H9 (cell line): ENCODE data around the gene MAP2K2. TPM values are rescaled to one million over a fixed set of nuclear protein-coding genes. Genes with fewer than 3 reads are reported as not detected.

Source experiments
- DNase-seq: peaks from one replicate; pipeline ENCODE4 v3.0.0-alpha.2; 2017
- H2AFZ ChIP-seq: one replicate; pipeline ENCODE4 v1.6.1; 2013; ENCODE audit warnings: mild to moderate bottlenecking, low read length, control low read depth, moderate library complexity
- H2AK5ac ChIP-seq: 2 replicates; pipeline ENCODE4 v1.6.1; 2013; ENCODE audit warnings: low read length, control low read depth, mixed read lengths; ENCODE audit not compliant: insufficient read length
- H2BK120ac ChIP-seq: one replicate; pipeline ENCODE4 v1.6.1; 2013; ENCODE audit warnings: low read depth, mild to moderate bottlenecking, low read length, control low read depth, inconsistent platforms; ENCODE audit not compliant: poor library complexity, severe bottlenecking
- H2BK12ac ChIP-seq: 2 replicates; pipeline ENCODE4 v1.6.1; 2013; ENCODE audit warnings: low read length, control low read depth, mixed read lengths, low read depth; ENCODE audit not compliant: insufficient read length
- H2BK15ac ChIP-seq: 2 replicates; pipeline ENCODE4 v1.6.1; 2013; ENCODE audit warnings: low read depth, low read length, control low read depth
- H2BK20ac ChIP-seq: one replicate; pipeline ENCODE4 v1.6.1; 2013; ENCODE audit warnings: low read depth, mild to moderate bottlenecking, low read length, control low read depth, inconsistent platforms; ENCODE audit not compliant: poor library complexity, severe bottlenecking
- H2BK5ac ChIP-seq: 2 replicates; pipeline ENCODE4 v1.6.1; 2013; ENCODE audit warnings: low read length, control low read depth, mixed read lengths; ENCODE audit not compliant: insufficient read length
- H3K14ac ChIP-seq: 2 replicates; pipeline ENCODE4 v1.6.1; 2013; ENCODE audit warnings: low read length, control low read depth; ENCODE audit not compliant: insufficient read depth
- H3K18ac ChIP-seq: 2 replicates; pipeline ENCODE4 v1.6.1; 2013; ENCODE audit warnings: low read depth, mild to moderate bottlenecking, mixed read lengths, low read length, control low read depth; ENCODE audit not compliant: insufficient read length
- H3K23ac ChIP-seq: 2 replicates; pipeline ENCODE4 v1.6.1; 2013; ENCODE audit warnings: low read length, control low read depth, mixed read lengths, low read depth; ENCODE audit not compliant: insufficient read length
- H3K23me2 ChIP-seq: 2 replicates; pipeline ENCODE4 v1.6.1; 2013; ENCODE audit warnings: low read depth, mild to moderate bottlenecking, mixed read lengths, low read length, control low read depth; ENCODE audit not compliant: insufficient read length, poor library complexity, severe bottlenecking
- H3K27ac ChIP-seq: 2 replicates; pipeline ENCODE4 v1.5.1; 2013; ENCODE audit warnings: low read length, control low read depth, mixed read lengths, low read depth; ENCODE audit not compliant: insufficient read length
- H3K27me3 ChIP-seq: 2 replicates; pipeline ENCODE4 v1.6.1; 2013; ENCODE audit warnings: low read length, control low read depth, inconsistent platforms; ENCODE audit not compliant: insufficient read depth
- H3K4ac ChIP-seq: 2 replicates; pipeline ENCODE4 v1.6.1; 2013; ENCODE audit warnings: low read depth, mild to moderate bottlenecking, control low read depth, inconsistent platforms, low read length, moderate library complexity
- H3K4me1 ChIP-seq: 2 replicates; pipeline ENCODE4 v1.6.1; 2013; ENCODE audit warnings: low read length, control low read depth, inconsistent platforms; ENCODE audit not compliant: insufficient read depth
- H3K4me2 ChIP-seq: 2 replicates; pipeline ENCODE4 v1.6.1; 2013; ENCODE audit warnings: low read length, control low read depth, mixed read lengths; ENCODE audit not compliant: insufficient read length, insufficient read depth
- H3K56ac ChIP-seq: 2 replicates; pipeline ENCODE4 v1.6.1; 2013; ENCODE audit warnings: low read depth, mild to moderate bottlenecking, mixed read lengths, low read length, control low read depth; ENCODE audit not compliant: insufficient read length
- H3K79me1 ChIP-seq: 2 replicates; pipeline ENCODE4 v1.6.1; 2013; ENCODE audit warnings: low read depth, mild to moderate bottlenecking, moderate library complexity, low read length, control low read depth, inconsistent platforms; ENCODE audit not compliant: insufficient read depth, poor library complexity, severe bottlenecking
- H3K79me2 ChIP-seq: 2 replicates; pipeline ENCODE4 v1.6.1; 2013; ENCODE audit warnings: low read length, control low read depth, inconsistent platforms; ENCODE audit not compliant: insufficient read depth
- H3K9ac ChIP-seq: 2 replicates; pipeline ENCODE4 v1.6.1; 2013; ENCODE audit warnings: low read length, control low read depth, mixed read lengths; ENCODE audit not compliant: insufficient read length; ENCODE audit errors: extremely low read depth
- H3K9me3 ChIP-seq: one replicate; pipeline ENCODE4 v1.6.1; 2013; ENCODE audit warnings: low read depth, low read length, inconsistent platforms; ENCODE audit not compliant: control insufficient read depth
- H3T11ph ChIP-seq: one replicate; pipeline ENCODE4 v1.6.1; 2013; ENCODE audit warnings: mild to moderate bottlenecking, low read length, control low read depth, inconsistent platforms
- H4K20me1 ChIP-seq: one replicate; pipeline ENCODE4 v1.6.1; 2013; ENCODE audit not compliant: control insufficient read depth, insufficient read length, insufficient read depth
- H4K5ac ChIP-seq: 2 replicates; pipeline ENCODE4 v1.6.1; 2013; ENCODE audit warnings: low read depth, mild to moderate bottlenecking, mixed read lengths, low read length, control low read depth; ENCODE audit not compliant: insufficient read length
- H4K8ac ChIP-seq: replicated peaks from 2 replicates; pipeline ENCODE4 v1.6.1; 2013; ENCODE audit warnings: low read length, control low read depth, mixed read lengths, low read depth; ENCODE audit not compliant: insufficient read length
- H4K91ac ChIP-seq: 2 replicates; pipeline ENCODE4 v1.6.1; 2013; ENCODE audit warnings: low read depth, mild to moderate bottlenecking, moderate library complexity, mixed read lengths, low read length, control low read depth; ENCODE audit not compliant: insufficient read length
- H3K27ac Mint-ChIP-seq, 3 experiments: 2 replicates in 2 of 3; 3 replicates in 1 of 3; pipeline ENCODE4 v1.8.0; 2020 to 2021; ENCODE audit warnings: mixed read lengths in 3 of 3, mild to moderate bottlenecking in 1 of 3, moderate library complexity in 1 of 3
- H3K27me3 Mint-ChIP-seq: 2 replicates; pipeline ENCODE4 v1.8.0; 2021; ENCODE audit warnings: low read depth, mild to moderate bottlenecking, moderate library complexity, mixed read lengths
- H3K36me3 Mint-ChIP-seq, 3 experiments: 2 replicates in 2 of 3; 3 replicates in 1 of 3; pipeline ENCODE4 v1.8.0; 2020 to 2021; ENCODE audit warnings: low read depth in 3 of 3, mixed read lengths in 3 of 3; ENCODE audit not compliant: insufficient read depth in 1 of 3
- H3K4me1 Mint-ChIP-seq, 2 experiments: 2 replicates each; pipeline ENCODE4 v1.8.0; 2020; ENCODE audit warnings: mixed read lengths in 2 of 2
- H3K4me3 Mint-ChIP-seq, 2 experiments: 2 replicates in 1 of 2; 3 replicates in 1 of 2; pipeline ENCODE4 v1.8.0; 2020 to 2021; ENCODE audit warnings: mild to moderate bottlenecking in 2 of 2, mixed read lengths in 2 of 2, moderate library complexity in 1 of 2
- H3K9me3 Mint-ChIP-seq, 2 experiments: 2 replicates in 1 of 2; 3 replicates in 1 of 2; pipeline ENCODE4 v1.8.0; 2020; ENCODE audit warnings: mild to moderate bottlenecking in 2 of 2, mixed read lengths in 2 of 2, moderate library complexity in 1 of 2
- WGBS: extraction: QIAGEN DNeasy Blood & Tissue Kit; methylation state at CpG from one replicate; pipeline ENCODE4 v1.1.7; 2013; ENCODE audit warnings: missing lambda C conversion rate, low lambda C conversion rate, mixed read lengths; ENCODE audit not compliant: insufficient read length; ENCODE audit errors: extremely low coverage; 5-methylcytosine and 5-hydroxymethylcytosine counted together
- total RNA-seq: library from RNA; stranded (reverse); gene quantifications from 2 replicates; pipeline ENCODE4 v1.2.1, GENCODE V29; 2021
- TF ChIP-seq, protein P1 (sequence below): fragments of 200-600 bp; sonication (generic); conservative IDR thresholded peaks from 3 replicates; pipeline ENCODE4 v1.8.0; 2021; ENCODE audit warnings: antibody characterized with exemption, mild to moderate bottlenecking

MAP2K2 gene
- total RNA-seq, 1 experiment from 2014 or later = 167 TPM

DNA sequence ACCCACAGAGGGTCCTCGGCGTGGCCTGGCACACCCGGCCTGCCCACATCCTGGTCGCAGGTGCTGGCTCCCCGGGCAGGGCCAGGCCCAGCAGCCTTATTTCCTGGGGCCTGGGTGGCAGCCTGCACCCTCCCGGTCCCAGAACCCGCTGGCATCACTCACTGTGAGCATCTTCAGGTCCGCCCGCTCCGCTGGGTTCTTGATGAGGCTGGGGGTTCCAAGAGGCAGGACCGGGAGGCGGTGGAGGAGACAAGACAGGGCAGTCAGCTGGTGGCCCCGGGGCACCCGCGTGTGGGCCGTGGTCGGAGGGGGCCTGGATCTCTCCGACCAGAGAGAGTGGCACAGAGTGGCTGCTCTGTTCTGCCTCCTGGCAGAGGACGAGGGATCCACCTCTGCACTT is 29.6 kb downstream of the MAP2K2 start:
- Histone ChIP-seq H3K4me2 (no peak overlapping the region), H2BK20ac (no peak overlapping the region), H3K79me2 (no peaks in the 10 kb centered on the region), H4K5ac (no peak overlapping the region), H3K27me3 (no peaks in the 10 kb centered on the region), H3K4me1 (no peaks in the 10 kb centered on the region), H2BK5ac (no peak overlapping the region), H3K56ac (no peak overlapping the region), H3K27ac (no peak overlapping the region), H2AK5ac (no peak overlapping the region), H2BK12ac (no peak overlapping the region), H3K18ac (no peak overlapping the region), H3K9ac (no peak overlapping the region), H2BK15ac (no peak overlapping the region), H3K23me2 (no peaks in the 10 kb centered on the region), H4K8ac (no peak overlapping the region), H3T11ph (no peak overlapping the region), H3K9me3 (no peaks in the 10 kb centered on the region), H4K91ac (no peak overlapping the region), H3K23ac (no peak overlapping the region), H2BK120ac (no peak overlapping the region), H3K14ac (no peak overlapping the region), H2AFZ (no peak overlapping the region), H3K79me1 (no peaks in the 10 kb centered on the region), H4K20me1 (peaks cover 3% of the 10 kb centered on the region), H3K4ac (no peak overlapping the region)
- TF ChIP-seq, protein P1, sequence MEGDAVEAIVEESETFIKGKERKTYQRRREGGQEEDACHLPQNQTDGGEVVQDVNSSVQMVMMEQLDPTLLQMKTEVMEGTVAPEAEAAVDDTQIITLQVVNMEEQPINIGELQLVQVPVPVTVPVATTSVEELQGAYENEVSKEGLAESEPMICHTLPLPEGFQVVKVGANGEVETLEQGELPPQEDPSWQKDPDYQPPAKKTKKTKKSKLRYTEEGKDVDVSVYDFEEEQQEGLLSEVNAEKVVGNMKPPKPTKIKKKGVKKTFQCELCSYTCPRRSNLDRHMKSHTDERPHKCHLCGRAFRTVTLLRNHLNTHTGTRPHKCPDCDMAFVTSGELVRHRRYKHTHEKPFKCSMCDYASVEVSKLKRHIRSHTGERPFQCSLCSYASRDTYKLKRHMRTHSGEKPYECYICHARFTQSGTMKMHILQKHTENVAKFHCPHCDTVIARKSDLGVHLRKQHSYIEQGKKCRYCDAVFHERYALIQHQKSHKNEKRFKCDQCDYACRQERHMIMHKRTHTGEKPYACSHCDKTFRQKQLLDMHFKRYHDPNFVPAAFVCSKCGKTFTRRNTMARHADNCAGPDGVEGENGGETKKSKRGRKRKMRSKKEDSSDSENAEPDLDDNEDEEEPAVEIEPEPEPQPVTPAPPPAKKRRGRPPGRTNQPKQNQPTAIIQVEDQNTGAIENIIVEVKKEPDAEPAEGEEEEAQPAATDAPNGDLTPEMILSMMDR = no peak
- peaks cover 20 to 51% (median 37%) of the 10 kb centered on the region in 3 experiments; a peak in 6 of 7 replicates for H3K36me3 Mint-ChIP-seq
- no peak overlapping the region; a peak in 1 of 7 replicates for H3K27ac Mint-ChIP-seq
- no peaks in the 10 kb centered on the region for H3K4me1 Mint-ChIP-seq
- no CpG with 5 or more reads among the region's 19 CpGs for WGBS
- H3K27me3 Mint-ChIP-seq = no peaks in the 10 kb centered on the region
- no peak overlapping the region for H3K4me3 Mint-ChIP-seq
- no peaks in the 10 kb centered on the region for H3K9me3 Mint-ChIP-seq
- DNase-seq = no peak
